A549 (cell line): ENCODE data around the gene FUT8.

Experiments used
- CHD2 ChIP-seq: fragments of 150-350 bp; IDR thresholded peaks from 2 replicates; pipeline ENCODE4 v1.6.1; 2014; ENCODE audit warnings: low read length; ENCODE audit not compliant: partially characterized antibody
- HOXA7 ChIP-seq: fragments of 250-450 bp; sonication (Bioruptor Pico); IDR thresholded peaks from 2 replicates; pipeline ENCODE4 v1.5.0; 2020; ENCODE audit warnings: mild to moderate bottlenecking, moderate library complexity

DNA sequence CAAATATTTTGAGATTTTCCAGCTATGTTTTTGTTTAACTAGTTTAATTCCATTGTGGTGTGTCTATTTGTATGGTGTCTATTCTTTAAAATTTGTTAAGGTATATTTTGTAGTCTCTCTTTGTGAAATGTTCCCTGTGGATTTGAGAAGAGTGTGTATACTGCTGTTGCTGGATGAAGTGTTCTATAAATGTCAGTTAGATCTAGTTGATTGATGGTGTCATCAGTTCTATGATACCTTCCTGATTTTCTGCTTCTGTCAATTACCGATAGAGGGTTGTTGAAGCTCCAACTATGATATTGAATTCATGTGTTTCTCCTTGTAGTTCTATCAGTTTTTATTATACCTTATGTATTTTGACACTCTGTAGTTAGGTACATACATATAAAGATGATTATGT lies 53.1 kb downstream of the FUT8 start:
- no peak for TF ChIP-seq HOXA7 (CRISPR knock-in tag)
- no peak for TF ChIP-seq CHD2
